ENCODE results near the gene ATP8A2. TPM values are rescaled to one million over a fixed set of nuclear protein-coding genes. Genes with fewer than 3 reads are reported as not detected.

The ATP8A2 gene
- total RNA-seq, 2 experiments from 2014 or later: 0.92 to 0.94 TPM

DNA sequence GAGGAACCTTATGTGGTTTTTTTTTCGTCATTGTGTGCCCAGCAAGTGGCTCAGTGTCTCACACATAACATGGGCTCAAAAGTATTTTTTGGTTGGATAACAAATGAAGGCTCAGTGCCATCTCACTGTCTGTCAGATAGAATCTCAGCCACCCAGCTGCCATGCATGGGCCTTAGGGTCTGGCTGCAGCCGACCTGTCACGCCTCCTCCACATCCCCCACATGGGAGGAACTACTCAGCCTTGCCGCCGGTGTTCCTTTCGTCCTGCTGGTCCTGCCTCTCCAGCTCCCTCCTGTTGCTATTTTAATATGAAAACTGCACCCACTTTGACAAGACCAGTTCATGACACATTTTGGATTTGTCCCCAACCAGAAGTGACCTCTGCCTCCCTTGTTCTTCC lies 558.9 kb downstream of the ATP8A2 start:
- Mint-ChIP-seq H3K4me1 (ENCODE audit: low read depth) (no peaks in the 10 kb centered on the region), H3K4me3 (no peak overlapping the region)
- POLR2A ChIA-PET: no interaction called here

DNA sequence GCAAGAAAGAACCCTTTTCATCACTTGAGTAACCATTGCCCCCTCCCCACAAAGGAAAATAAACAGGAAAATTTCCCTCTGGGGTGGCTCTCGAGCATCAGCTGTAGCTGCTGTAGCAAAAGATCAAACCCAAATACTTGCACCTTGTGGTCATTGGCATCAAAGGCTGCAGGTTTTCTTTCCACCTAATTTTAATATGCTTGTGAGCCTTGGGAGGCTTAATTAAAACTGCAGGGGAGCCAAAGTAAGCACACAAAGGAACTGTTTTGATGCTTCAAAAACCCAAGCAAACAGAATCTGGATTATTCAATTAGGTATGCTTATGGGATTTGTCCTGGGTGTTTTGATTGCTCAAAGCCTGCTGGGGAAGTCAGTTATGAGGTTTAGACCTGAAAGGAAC lies 560.6 kb downstream of the ATP8A2 start:
- TF ChIP-seq, protein P1, sequence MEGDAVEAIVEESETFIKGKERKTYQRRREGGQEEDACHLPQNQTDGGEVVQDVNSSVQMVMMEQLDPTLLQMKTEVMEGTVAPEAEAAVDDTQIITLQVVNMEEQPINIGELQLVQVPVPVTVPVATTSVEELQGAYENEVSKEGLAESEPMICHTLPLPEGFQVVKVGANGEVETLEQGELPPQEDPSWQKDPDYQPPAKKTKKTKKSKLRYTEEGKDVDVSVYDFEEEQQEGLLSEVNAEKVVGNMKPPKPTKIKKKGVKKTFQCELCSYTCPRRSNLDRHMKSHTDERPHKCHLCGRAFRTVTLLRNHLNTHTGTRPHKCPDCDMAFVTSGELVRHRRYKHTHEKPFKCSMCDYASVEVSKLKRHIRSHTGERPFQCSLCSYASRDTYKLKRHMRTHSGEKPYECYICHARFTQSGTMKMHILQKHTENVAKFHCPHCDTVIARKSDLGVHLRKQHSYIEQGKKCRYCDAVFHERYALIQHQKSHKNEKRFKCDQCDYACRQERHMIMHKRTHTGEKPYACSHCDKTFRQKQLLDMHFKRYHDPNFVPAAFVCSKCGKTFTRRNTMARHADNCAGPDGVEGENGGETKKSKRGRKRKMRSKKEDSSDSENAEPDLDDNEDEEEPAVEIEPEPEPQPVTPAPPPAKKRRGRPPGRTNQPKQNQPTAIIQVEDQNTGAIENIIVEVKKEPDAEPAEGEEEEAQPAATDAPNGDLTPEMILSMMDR (IDR thresholded peaks at IDR 0.05): no peak
- no peak for DNase-seq
- CTCF ChIA-PET: no interaction called here
- intact Hi-C loops (cut with micrococcal nuclease): no loop called here
- no peak overlapping the region for H3K27ac Mint-ChIP-seq
- no peak for ATAC-seq
- no peaks in the 10 kb centered on the region for H3K36me3 Mint-ChIP-seq (ENCODE audit: low read depth)
- no peaks in the 10 kb centered on the region for H3K9me3 Mint-ChIP-seq
- H3K27me3 Mint-ChIP-seq: peaks cover 3% of the 10 kb centered on the region
- POLR2A ChIA-PET: no interaction called here
- H3K4me3 Mint-ChIP-seq: no peak overlapping the region
- no peaks in the 10 kb centered on the region for H3K4me1 Mint-ChIP-seq (ENCODE audit: low read depth)

More for the DNA sequence above, 558.9 kb downstream of the ATP8A2 start:
- Mint-ChIP-seq H3K27ac (no peak overlapping the region), H3K36me3 (ENCODE audit: low read depth) (no peaks in the 10 kb centered on the region), H3K27me3 (peaks cover 3% of the 10 kb centered on the region), H3K9me3 (no peaks in the 10 kb centered on the region)
- CTCF ChIA-PET: no interaction called here
- ATAC-seq: no peak
- no peak for DNase-seq
- intact Hi-C loops (cut with micrococcal nuclease): no loop called here
- TF ChIP-seq, protein P1 (IDR thresholded peaks at IDR 0.05): no peak

GRCh38 chr13:25933520-25933919 lies 561.7 kb downstream of the ATP8A2 start:
- no peaks in the 10 kb centered on the region for H3K9me3 Mint-ChIP-seq
- no peaks in the 10 kb centered on the region for H3K36me3 Mint-ChIP-seq (ENCODE audit: low read depth)
- no peak for DNase-seq
- ATAC-seq: no peak
- H3K4me1 Mint-ChIP-seq (ENCODE audit: low read depth): no peaks in the 10 kb centered on the region
- TF ChIP-seq, protein P1 (IDR thresholded peaks at IDR 0.05): no peak
- ChIA-PET POLR2A (no interaction called here), CTCF (no interaction called here)
- no peak overlapping the region for H3K4me3 Mint-ChIP-seq
- peaks cover 3% of the 10 kb centered on the region for H3K27me3 Mint-ChIP-seq
- no peak overlapping the region for H3K27ac Mint-ChIP-seq
- intact Hi-C loops (cut with micrococcal nuclease): no loop called here

GRCh38 chr13:25934127-25934526 lies 562.4 kb downstream of the ATP8A2 start:
- no peak for ATAC-seq
- no peaks in the 10 kb centered on the region for H3K36me3 Mint-ChIP-seq (ENCODE audit: low read depth)
- no peak overlapping the region for H3K27ac Mint-ChIP-seq

GRCh38 chr13:25939961-25940687 lies 568.4 kb downstream of the ATP8A2 start:
- no peak overlapping the region for H3K4me3 Mint-ChIP-seq
- H3K4me1 Mint-ChIP-seq (ENCODE audit: low read depth): peaks cover 8% of the 10 kb centered on the region
- H3K36me3 Mint-ChIP-seq (ENCODE audit: low read depth): no peaks in the 10 kb centered on the region
- no peak for DNase-seq
- no peak overlapping the region for H3K27ac Mint-ChIP-seq
- no peak for ATAC-seq
- POLR2A ChIA-PET: no interaction called here
- H3K9me3 Mint-ChIP-seq: no peaks in the 10 kb centered on the region
- intact Hi-C loops (cut with micrococcal nuclease): no loop called here
- no peaks in the 10 kb centered on the region for H3K27me3 Mint-ChIP-seq
- TF ChIP-seq, protein P1 (IDR thresholded peaks at IDR 0.05): no peak
- CTCF ChIA-PET: no interaction called here

More at GRCh38 chr13:25934127-25934526, 562.4 kb downstream of the ATP8A2 start:
- Mint-ChIP-seq H3K9me3 (no peaks in the 10 kb centered on the region), H3K4me3 (no peak overlapping the region), H3K27me3 (peaks cover 2% of the 10 kb centered on the region), H3K4me1 (ENCODE audit: low read depth) (no peaks in the 10 kb centered on the region)
- TF ChIP-seq, protein P1 (IDR thresholded peaks at IDR 0.05): no peak
- DNase-seq: no peak
- intact Hi-C loops (cut with micrococcal nuclease): no loop called here
- CTCF ChIA-PET: no interaction called here
- POLR2A ChIA-PET: no interaction called here
